Measurements from ENCODE around the gene AKR1A1. TPM values are rescaled to one million over a fixed set of nuclear protein-coding genes. Genes with fewer than 3 reads are reported as not detected.

The AKR1A1 gene
- total and polyA plus RNA-seq, 2 of the 8 experiments (the other 6 are each of a cell fraction or from before 2014, with no cell fraction given) = 344 to 435 TPM

DNA sequence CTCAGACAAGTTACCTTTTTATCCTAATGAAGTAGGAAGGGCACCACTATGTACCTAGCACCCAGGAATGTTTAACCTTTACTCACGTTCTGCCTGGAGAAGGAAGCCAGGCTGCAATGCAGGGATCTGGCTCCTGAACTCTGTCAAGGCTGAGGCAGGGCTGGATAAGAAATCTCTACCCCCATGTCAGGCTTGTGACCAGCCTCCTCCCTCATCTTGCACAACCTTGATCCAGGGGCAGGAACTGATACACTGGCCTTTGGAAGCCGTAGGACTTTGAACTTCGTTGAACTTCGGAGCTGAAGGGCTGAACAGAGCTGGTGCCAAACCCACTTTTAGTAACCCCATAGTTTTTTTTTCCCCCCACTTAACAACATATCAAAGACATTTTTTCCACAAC lies 8.0 kb upstream of the AKR1A1 start:
- H3K14ac ChIP-seq (ENCODE audit: insufficient read length) = no peak overlapping the region
- H4K5ac ChIP-seq (ENCODE audit: insufficient read length, low read depth, low read length) = peak overlapping the region; percentile 15
- no peak overlapping the region for H2BK12ac ChIP-seq (ENCODE audit: low read depth, low read length)
- ChIA-PET POLR2A (ENCODE audit: partially characterized antibody) (interaction anchor here (0.6 to 35.7 kb wide), 6 partner anchors 8 to 42 kb away, joined by 3 to 741 read pairs (median 5); partner anchors contain the start of genes AKR1A1, NASP and PRDX1), CTCF (ENCODE audit: partially characterized antibody) (interaction anchor here (1.1 to 1.2 kb wide), 2 partner anchors 25 to 27 kb away, joined by 3 read pairs; no protein-coding TSS in a partner anchor)
- no peak overlapping the region for H2BK20ac ChIP-seq (ENCODE audit: low read length)
- H2AFZ ChIP-seq (ENCODE audit: low read length) = no peak overlapping the region
- H3K56ac ChIP-seq (replicated peaks; ENCODE audit: insufficient read length, low read depth, low read length) = no peak overlapping the region
- no peak overlapping the region for H3K4me2 ChIP-seq (ENCODE audit: insufficient read depth in 1 of 2, low read depth in 2 of 2, low read length in 2 of 2)
- H3K36me3 ChIP-seq (ENCODE audit: control insufficient read depth in 2 of 4, insufficient read depth in 4 of 4, low read length in 3 of 4) = no peaks in the 10 kb centered on the region
- no peaks in the 10 kb centered on the region for H3K79me2 ChIP-seq (ENCODE audit: control insufficient read depth in 1 of 2, insufficient read depth in 2 of 2, low read length in 2 of 2)
- no peak overlapping the region for H3K4me3 ChIP-seq (ENCODE audit: extremely low read depth in 1 of 4, insufficient read depth in 2 of 4, low read depth in 3 of 4, low read length in 4 of 4)
- no peaks in the 10 kb centered on the region for H3K23me2 ChIP-seq (ENCODE audit: low read depth, low read length)
- H3K27ac ChIP-seq (ENCODE audit: low read depth, low read length) = no peak overlapping the region
- 0 out of 2 replicates have a peak overlapping the region, but pooled peaks have one; percentile 19 for H2BK15ac ChIP-seq (ENCODE audit: low read length)
- 89% methylated on average over 4 of the region's 4 CpGs; no CpG with 5 or more reads in 1 of the 2 experiments for WGBS, 2 experiments (ENCODE audit: extremely low coverage in 1 of 2, insufficient coverage in 1 of 2, insufficient read length in 1 of 2, insufficient replicate concordance in 2 of 2, low coverage in 1 of 2, low lambda C conversion rate in 2 of 2, missing lambda C conversion rate in 1 of 2)
- H3K18ac ChIP-seq (ENCODE audit: extremely low read depth, low read length) = no peak overlapping the region
- H3K27me3 ChIP-seq (replicated peaks in 1 of 4; ENCODE audit: control insufficient read depth in 3 of 4, extremely low read depth in 1 of 4, insufficient read depth in 3 of 4, low read length in 3 of 4) = no peaks in the 10 kb centered on the region
- DNase-seq (ENCODE audit: low read depth in 1 of 2, low spot score in 2 of 2) (no peak), FAIRE-seq (no peak)
- H3K4me1 ChIP-seq (replicated peaks in 1 of 4; ENCODE audit: control insufficient read depth in 3 of 4, insufficient read depth in 4 of 4, low read length in 3 of 4) = peaks cover 0 to 5% (median 2%) of the 10 kb centered on the region in 4 experiments; a peak in 4 of 7 replicates
- H4K91ac ChIP-seq (replicated peaks; ENCODE audit: insufficient read length, low read length) = no peak overlapping the region
- no peaks in the 10 kb centered on the region for H4K20me1 ChIP-seq (replicated peaks in 1 of 2; ENCODE audit: control insufficient read depth in 1 of 2, insufficient read depth in 2 of 2, low read length in 2 of 2)
- H3K23ac ChIP-seq (ENCODE audit: insufficient read length) = no peak overlapping the region
- no peak overlapping the region for H3K9ac ChIP-seq (replicated peaks in 1 of 4; ENCODE audit: extremely low read depth in 1 of 4, low read depth in 3 of 4, low read length in 3 of 4)
- no peaks in the 10 kb centered on the region for H3K79me1 ChIP-seq (ENCODE audit: low read depth, low read length)
- no peaks in the 10 kb centered on the region for H3K9me3 ChIP-seq (ENCODE audit: insufficient read depth in 2 of 2, low read depth in 1 of 2, low read length in 1 of 2)
- H2BK5ac ChIP-seq (ENCODE audit: low read depth, low read length) = no peak overlapping the region
- H3K4ac ChIP-seq (replicated peaks; ENCODE audit: insufficient read length, low read depth, low read length) = no peak overlapping the region
- H2BK120ac ChIP-seq (replicated peaks; ENCODE audit: low read depth, low read length) = no peak overlapping the region
- H2AK5ac ChIP-seq (ENCODE audit: low read depth, low read length) = no peak overlapping the region
- H4K8ac ChIP-seq (ENCODE audit: extremely low read depth, insufficient read depth, low read length) = no peak overlapping the region
- no peak for TF ChIP-seq TAF1 (IDR thresholded peaks at IDR 0.05; ENCODE audit: low read depth, low read length)
- no peak for TF ChIP-seq EZH2 (IDR thresholded peaks at IDR 0.05; ENCODE audit: low read depth, low read length, severe bottlenecking)
- no peak for TF ChIP-seq GTF2F1 (IDR thresholded peaks at IDR 0.05; ENCODE audit: borderline replicate concordance, low read depth, low read length)
- TF ChIP-seq FOSL1 (IDR thresholded peaks at IDR 0.05; ENCODE audit: insufficient read depth, low read depth, low read length) = no peak
- no peak for TF ChIP-seq PHF8 (conservative IDR thresholded peaks at IDR 0.05; ENCODE audit: low read depth, low read length)
- no peak for TF ChIP-seq KDM1A (IDR thresholded peaks at IDR 0.05; ENCODE audit: borderline replicate concordance, low read length)
- TF ChIP-seq SIX5 (IDR thresholded peaks at IDR 0.05; ENCODE audit: low read depth, low read length) = no peak
- TF ChIP-seq HDAC2 (IDR thresholded peaks at IDR 0.05; ENCODE audit: borderline replicate concordance in 1 of 2, low read depth in 2 of 2, low read length in 2 of 2) = no peak
- TF ChIP-seq ZNF274 (IDR thresholded peaks at IDR 0.05; ENCODE audit: borderline replicate concordance, extremely low read depth, low read length) = no peak
- no peak for TF ChIP-seq CHD2 (IDR thresholded peaks at IDR 0.05; ENCODE audit: low read length)
- TF ChIP-seq HDAC6 (IDR thresholded peaks at IDR 0.05; ENCODE audit: low read depth, low read length) = no peak
- TF ChIP-seq, protein P1, sequence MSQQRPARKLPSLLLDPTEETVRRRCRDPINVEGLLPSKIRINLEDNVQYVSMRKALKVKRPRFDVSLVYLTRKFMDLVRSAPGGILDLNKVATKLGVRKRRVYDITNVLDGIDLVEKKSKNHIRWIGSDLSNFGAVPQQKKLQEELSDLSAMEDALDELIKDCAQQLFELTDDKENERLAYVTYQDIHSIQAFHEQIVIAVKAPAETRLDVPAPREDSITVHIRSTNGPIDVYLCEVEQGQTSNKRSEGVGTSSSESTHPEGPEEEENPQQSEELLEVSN (IDR thresholded peaks at IDR 0.05) = no peak
- TF ChIP-seq ASH2L (IDR thresholded peaks at IDR 0.05; ENCODE audit: low read length) = no peak
